GM19240 (cell line): Measurements from ENCODE around the gene HPS3.

Experiments used
- DNase-seq: peaks from one replicate; pipeline ENCODE4 v3.0.0; 2011; ENCODE audit warnings: low spot score; ENCODE audit not compliant: insufficient read length

The HPS3 gene

DNA sequence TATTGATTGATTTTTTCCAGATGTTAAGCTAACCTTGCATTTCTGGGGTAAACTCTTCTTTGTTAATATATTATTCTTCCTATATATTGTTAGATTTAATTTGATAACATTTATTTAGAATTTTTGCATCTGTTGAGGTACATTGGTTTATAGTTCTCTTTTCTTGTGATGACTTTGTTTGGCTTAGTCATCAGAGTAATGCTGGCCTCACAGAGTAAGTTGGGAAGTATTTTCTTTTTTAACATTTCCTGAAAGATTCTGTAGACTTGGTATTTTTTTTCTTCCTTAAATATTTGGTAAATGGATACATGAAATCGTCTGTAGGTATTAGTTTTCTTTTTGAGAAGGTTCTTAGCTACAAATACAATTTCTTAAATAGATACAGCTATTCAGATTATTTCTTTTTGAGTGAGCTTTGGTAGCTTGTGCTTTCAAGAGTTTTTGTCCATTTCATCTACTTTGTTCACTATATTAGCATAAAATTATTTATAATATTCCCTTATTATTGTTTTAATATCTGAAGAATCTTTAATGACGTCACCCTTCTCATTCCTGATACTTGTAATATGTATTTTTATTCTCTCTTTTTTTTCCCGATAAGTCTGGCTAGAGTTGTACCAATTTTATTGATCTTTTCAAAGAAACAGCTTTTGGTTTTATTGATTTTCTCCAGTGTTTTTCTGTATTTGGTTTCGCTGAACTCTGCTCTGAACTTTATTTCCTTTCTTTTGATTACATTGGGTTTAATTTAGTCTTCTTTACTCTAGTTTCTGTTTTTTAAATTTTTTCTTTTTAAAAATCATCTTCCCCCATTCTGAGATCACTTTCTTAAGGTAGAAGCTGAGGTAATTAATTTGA is 6.5 kb upstream of the HPS3 start:
- DNase-seq: no peak

DNA sequence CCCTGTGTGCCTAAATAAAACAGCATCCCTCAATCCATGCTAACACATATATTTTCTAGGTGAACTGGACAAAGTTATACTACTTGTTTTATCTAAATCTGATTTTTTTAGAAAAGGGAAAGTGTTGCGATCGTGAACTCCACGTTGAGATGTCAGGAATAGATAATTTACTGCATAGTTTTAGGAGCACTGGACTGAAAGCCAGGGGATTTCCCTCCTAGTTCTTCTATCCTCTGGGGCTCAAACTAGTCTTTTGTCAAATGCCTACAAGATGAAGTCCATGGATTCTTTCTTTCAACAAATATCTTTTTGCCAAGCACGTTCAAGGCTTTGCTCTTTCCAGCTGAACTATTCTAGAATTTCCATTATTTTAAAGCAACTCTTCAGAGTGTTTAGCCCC is 617 bp upstream of the HPS3 start:
- no peak for DNase-seq

DNA sequence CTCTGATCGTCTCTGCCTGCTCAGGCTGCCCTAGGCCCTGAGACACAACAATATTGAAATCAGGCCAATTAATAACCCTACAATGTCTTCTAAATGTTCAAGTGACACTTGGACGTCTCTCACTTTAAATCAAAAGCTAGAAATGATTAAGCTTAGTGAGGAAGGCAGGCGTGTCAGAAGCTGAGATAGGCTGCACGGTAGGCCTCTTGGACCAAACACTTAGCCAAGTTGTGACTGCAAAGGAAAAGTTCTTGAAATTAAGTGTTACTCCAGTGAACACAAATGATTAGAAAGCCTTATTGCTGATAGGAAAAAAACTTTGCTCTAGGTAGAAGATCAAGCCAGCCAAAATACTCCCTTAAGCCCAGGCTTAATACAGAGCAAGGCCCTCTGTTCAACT is 2.2 kb downstream of the HPS3 start:
- no peak for DNase-seq

DNA sequence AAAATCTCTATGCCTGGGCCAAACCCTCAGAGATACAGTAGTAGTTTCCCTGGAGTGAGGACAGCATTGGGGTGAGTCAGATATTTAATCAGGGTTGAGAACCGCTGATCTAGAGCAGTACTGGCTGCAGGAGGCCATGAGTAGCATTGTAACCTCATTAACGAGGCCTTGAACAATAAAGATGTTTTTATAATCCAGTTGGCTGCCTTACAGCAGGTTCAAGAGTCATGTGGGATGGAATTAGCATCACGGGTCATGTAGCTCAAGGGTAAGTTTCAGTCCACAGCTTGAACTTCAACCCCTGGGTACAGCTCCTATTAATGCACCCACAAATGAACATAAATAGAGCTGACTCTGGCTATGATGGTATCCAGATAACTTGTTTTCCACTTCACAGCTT is 5.1 kb downstream of the HPS3 start:
- DNase-seq: no peak

DNA sequence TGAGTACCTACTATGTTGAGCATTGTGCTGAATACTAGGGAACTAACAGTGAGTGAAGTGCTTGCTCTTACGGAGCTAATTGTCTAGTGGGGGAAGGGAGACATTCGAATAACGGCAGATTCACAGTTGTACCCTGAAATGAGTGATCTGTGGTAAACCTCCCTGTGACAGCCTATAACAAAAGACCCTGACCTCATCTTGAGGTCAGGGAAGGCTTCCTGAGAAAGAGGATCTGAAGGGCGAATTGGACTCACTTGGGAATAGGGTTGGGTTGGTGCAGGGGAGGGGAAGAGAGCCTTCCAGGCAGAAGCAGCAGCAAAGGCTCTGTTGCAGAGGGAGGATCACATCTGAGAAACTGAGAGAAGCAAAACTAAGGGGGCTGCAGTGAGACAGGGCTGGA is 13.2 kb downstream of the HPS3 start:
- DNase-seq: no peak

DNA sequence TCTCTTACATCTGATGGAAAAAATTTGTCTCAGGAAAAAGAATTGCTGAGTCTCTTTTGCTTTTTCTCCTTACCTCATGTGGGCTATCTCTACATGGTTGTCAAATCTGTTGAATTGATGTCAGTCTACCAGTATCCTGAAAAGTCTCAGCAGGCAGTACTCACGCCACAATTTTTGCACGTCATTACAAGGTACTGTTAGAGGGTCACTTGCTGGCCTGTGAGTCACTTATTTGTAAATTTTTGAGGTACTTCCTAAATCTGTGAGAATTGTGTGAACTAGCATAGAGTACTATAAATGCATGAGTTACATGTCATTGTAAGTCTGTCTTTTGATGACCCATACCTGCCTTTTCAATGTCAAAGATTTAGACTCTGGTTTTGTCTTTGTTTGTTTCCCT is 15.9 kb downstream of the HPS3 start:
- DNase-seq: no peak

DNA sequence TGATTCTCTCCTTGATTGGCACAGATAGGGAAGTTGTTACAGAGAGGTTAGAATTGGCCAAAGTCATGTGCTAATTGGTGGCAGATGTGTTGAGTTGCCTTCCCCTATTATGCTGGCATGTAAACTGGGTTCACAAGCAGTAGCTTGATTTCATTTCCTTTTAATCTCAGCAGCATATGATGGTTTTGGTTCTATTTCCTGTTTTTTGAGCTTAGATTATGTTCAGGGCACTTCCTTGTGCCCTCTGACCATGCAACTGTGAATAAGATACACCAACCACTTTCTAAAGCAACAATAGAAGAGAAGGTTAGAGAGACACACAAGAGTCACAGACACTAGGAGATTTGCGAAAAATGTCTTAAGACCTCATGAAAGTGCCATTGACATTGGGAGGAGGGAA is 16.5 kb downstream of the HPS3 start:
- no peak for DNase-seq

DNA sequence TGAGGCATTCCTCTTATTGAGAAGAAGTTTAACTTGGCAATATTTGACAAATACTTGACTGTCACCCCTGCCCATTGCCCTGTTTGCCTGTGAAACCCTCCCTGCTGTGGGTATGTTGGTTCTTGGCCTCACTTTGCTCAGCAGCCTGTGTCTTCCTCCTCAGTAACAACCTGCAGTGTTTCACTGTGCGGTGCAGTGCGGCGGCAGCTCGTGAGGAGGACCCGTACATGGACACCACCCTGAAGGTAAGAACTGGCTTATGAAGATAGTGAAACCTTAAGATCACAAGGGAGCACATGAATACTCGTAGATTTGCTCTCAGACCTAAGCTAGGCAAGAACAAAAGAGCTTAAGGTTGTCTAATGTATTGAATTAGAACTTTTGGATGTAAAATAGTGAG is 21.0 kb downstream of the HPS3 start:
- DNase-seq: no peak

DNA sequence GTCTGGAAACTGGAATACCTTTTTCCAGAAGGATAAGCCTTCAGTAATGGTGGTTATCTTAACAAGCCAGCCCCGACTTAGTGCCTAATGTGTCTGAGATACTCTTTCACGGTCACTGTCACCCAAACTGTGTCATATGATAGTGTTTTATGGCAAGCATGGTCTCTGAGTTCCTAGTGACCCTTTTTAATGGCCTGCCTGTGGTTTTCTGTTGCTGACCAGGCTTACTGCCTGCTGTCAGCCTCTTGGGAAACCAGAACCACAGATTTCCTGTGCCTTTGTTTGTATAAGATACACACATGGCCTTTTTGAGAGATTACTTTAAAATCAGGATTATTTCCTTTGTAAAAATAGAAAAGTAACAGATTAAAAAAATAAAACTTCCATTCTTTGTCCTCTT is 22.4 kb downstream of the HPS3 start:
- no peak for DNase-seq

DNA sequence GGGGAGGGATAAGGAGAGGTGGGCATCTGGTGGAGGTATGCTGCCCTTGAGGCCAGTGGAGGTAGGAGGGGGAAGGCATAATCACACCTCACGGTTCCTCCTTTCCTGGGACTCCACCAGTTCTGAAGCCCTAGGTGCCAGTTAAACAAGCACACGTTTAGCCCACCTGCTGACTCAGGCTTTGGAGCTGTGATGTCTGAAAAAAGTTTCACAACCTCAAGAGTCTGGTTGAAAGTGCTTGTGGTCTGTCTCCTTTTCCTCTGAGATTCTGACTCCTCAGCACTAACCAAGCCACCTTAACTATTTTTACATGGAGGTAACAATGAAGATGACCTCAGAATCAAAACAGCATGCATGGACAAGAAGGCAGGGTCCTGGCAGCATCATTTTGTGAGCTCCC is 23.0 kb downstream of the HPS3 start:
- no peak for DNase-seq

DNA sequence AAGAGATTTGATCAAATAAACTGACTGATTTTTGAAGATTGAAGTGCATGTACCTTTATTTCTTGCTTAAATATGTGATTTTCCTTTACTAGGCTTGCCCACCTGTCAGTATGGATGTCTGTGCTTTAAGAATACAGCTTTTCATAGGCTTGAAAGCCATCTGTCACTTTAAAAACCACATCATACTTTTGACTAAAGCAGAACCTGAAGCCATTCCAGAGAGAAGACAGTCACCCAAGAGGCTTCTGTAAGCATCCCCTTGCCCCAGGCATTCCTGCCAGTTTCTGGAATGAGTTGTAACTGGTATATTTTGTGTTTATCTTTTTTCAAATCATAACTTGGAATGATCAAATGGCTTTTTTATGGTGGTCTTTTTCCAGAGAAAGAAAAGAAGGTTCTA is 24.0 kb downstream of the HPS3 start:
- no peak for DNase-seq

DNA sequence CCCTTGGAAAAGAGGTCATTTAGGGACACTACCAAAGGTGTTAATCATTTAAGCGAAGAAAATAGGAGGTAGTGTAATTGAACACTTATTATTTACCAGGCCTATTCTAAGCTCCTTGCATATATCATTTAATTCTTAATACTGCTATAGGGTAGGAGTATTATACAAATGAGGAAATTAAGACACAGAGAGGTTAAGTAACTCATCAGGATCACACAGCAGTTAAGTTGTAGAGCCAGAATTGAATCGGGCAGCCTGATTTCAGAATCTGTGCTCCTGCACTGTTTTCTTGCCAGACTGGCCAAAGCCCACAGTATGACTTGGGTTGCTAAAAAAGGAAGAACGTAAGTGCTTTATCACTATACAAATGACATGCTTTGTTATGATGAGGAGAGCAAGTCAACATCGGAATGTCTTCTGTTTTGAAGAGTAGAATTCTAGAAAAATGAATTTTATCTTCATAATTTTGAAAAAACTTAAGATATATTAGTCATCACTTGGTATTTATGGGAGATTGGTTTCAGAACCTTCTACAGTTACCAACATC is 31.4 kb downstream of the HPS3 start:
- no peak for DNase-seq

DNA sequence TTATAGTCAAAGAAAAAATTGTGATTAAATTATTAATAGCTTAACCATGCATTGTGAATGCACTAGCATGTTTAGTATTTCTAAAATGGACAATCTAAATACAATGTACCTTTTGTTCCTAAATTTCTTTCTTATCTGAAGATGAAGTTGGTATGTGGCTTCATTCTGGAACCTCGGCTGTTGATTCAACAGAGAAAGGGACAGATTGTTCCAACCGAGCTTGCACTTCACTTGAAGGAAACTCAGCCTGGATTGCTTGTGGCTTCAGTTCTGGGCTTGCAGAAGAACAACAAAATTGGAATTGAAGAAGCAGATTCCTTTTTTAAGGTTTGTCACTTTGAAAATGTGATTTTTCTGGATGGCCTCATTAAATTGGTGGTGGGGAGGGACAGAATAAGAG is 32.6 kb downstream of the HPS3 start:
- no peak for DNase-seq

DNA sequence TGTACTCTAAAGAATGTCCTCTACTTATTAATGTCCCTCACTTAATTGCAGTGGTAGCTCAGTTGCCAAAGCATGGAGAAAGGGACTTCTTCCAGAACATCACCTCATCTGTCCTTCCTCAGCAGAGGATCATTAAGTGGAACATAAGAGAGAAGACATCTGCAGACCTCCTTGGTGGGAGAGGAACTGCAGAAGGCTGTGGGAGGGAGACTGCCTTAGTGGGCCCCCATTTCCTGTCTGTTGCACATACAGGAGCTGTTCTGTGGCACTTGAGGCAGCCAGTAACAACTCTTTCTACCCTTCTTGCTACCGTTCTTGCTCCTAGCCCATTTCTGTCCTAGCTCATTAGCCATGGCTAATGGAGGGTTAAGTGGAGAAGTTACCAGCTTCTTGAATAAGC is 33.6 kb downstream of the HPS3 start:
- no peak for DNase-seq

DNA sequence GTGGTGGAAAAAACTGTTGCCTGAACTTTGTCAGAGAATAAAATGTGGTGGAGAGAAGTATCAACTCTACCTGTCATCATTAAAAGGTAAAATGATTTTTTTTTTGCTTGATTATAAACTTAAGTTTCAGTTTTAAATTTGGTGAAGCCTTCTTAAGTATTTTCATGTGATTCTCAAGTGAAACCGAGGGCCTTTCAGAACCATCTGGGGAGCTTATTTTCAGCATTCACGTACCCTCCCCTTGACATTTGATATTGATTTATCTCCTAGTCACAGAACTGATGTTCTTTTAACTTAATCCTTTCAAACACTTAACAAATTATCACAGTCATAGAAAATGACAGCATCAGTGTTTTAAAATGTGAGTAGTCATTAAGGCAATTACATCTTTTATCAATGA is 38.5 kb downstream of the HPS3 start:
- no peak for DNase-seq

DNA sequence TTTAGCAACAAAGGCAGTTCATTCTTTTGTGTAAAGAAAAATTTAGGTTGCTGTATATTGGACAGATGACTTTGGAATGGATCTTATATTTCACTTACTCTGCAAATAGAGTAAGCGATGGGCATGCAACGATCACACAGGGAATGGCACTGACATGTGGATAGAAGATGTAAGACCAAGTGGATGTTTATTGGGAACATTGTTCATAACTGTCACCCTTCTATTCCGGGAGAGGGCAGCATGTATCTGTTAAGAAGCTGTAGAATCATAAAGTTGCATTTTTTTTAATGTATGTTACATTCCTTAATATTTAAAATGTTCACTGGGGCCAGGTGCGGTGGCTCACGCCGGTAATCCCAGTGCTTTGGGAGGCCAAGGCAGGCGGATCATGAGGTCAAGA is 41.2 kb downstream of the HPS3 start:
- no peak for DNase-seq

DNA sequence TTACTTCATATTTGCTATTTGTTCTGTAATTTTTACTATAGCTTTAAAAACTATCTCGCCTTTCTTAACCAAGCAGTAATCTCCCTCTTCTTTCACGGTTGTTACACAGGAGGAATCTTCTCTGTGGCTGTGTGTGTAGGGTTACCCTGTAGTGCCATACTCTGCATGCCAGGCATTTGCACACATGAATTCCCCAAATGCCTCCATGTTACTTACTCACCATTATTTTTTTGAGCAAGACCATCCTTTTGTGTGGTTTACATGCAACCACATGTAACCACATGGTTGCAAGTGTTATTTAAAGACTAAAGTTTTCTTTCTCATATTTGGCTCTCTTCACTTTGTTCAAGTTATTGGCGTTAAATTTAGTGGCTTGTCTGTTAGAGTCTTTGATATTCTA is 45.5 kb downstream of the HPS3 start:
- DNase-seq: no peak

DNA sequence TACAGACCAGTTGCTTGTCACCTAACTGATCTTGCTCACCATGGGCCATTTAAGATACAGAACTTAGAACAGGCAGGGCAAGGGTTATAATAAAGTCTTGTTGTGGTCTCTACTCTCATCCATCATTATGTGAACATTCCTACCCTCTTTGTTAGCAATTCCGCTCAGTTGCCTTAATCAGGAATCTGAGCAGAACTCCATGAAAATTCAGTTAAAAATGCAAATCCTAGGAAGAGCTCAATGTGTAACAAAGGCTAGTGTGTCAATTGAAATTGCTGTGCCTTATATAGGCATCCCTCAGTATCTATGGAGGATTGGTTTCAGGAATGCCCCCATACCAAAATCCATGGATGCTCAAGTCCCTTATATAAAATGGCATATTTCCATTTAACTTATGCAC is 47.7 kb downstream of the HPS3 start:
- DNase-seq: no peak

DNA sequence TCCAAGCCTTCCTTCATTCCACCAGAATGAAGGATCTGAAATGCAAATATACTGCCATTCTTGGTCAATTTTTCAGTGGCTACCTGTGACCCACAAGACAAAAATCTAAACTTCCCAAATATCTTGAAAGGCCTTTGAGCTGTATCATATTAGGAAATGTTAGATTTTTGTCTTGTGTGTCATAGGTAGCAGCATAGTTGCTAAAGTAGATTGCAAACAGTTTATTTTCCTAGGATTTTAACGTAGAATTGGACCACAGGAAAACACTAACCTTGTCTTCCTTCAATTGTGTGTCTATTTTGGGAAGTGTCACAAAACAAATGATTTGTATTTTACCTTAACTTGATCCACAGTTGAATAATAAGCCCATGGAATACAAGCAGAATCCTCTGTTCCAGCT is 49.8 kb downstream of the HPS3 start:
- no peak for DNase-seq

DNA sequence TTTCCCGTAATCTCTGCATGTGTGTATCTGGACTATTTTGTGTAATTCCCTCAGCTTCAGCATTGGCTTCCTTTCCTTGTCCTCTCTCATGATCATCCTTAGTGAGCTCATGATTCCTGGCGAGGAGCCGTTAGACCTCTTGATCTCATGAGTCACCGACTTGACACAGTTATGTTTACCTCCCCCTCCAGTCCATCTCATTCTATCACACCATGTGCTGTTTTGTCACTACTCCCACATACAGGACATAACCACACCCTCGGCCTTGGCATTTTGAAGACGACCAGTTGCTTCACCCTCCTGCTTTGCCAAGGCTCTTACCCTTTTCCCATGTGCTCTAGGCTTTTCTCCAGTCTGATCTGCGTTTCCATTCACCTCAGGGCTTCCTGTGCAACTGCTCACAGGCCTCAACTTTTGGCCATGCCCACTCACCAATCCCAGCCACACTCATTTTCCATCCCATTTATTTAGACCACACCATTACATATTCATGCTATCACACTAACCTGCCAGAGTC is 50.7 kb downstream of the HPS3 start:
- DNase-seq: no peak

DNA sequence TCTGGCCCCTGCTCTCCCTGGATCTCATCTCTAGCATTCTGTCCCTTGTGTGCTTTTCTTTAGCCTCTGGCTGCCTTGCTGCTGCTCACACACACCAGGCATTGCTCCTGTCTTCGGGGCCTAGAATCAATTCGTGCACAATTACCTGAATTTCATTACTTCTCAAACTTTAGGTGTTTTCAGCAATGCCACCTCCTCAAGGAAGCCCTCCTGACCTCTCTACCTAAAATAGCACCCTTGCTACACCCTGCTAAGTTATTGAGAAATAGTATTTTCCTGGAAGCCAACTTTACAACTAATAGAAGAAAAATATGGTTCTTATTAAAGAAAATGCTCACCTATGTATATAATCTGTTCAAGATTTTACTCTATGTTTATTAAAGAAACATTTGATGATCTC is 51.7 kb downstream of the HPS3 start:
- no peak for DNase-seq

DNA sequence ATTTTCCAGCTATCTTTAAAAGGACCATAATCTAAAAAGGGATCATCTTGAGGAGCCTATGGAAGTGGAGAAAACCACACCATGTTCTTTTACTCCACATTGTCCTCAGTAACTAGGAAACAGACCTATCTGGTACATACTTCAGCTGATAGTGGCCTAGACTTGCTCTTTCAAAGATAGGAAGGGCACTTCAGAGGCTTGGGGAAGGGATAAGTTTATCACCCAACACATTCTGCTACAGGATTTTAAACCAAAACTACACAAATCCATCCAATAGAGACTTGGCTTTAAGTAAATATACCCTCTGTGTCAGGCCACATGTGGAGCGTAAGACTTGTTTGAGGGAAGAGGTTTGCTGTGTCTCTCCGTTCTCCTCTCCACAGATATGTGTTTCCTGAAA is 56.8 kb downstream of the HPS3 start:
- no peak for DNase-seq

DNA sequence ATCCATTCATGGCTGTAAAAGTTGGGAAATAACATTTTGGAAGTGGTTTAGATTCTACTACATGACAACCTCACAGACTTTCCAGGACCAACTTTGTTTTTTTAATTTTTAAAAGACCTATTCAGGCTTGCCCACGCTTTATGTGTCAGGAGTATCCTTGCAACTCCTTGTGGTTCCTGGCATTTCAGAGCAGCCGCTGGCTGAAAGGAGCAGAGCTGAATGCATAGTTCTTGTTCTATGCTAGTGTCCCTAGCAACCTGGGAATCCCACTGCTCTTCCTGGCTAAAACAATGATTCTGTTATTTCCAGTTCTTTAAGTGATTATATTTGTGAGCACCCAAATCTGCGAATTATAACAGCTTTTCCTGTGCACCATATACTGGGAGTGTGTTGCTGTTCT is 57.3 kb downstream of the HPS3 start:
- DNase-seq: no peak
